DMS79 treated with DMSO at 0.1 percent for 48 hours (cell line): Measurements from ENCODE around the gene SNRPB.
A peak's percentile ranks its signal among the peaks of the same experiment; 100 is the strongest.

Experiments used
- DNase-seq: peaks from one replicate; lab custom pipeline; 2025; lab: John Stamatoyannopoulos, UW

The SNRPB gene

DNA sequence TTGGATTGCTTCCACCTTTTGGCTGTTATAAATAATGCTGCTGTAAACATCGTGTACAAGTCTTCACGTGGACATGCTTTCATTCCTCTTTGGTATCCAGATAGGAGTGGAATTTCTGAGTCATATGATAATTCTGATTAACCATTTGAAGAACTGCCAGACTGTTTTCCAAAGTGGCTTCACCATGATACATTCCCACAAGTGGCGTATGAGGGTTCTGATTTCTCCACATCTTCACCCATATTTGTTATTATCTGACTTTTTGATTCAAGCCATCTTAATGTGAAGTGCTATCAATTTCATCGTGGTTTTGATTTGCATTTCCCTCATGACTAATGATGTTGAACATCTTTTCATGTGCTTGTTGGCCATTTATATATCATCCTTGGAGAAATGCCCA, 2.9 kb upstream of the SNRPB start:
- DNase-seq, result no peak

- DNase-seq, result peak; percentile 30
These were observed 582 bp downstream of the SNRPB start for GRCh38 chr20:2469991-2470422.

GRCh38 chr20:2468581-2469407, 1.8 kb downstream of the SNRPB start:
- no peak for DNase-seq

GRCh38 chr20:2467412-2467811, 3.2 kb downstream of the SNRPB start:
- no peak for DNase-seq

GRCh38 chr20:2465100-2465499, 5.5 kb downstream of the SNRPB start:
- no peak for DNase-seq

DNA sequence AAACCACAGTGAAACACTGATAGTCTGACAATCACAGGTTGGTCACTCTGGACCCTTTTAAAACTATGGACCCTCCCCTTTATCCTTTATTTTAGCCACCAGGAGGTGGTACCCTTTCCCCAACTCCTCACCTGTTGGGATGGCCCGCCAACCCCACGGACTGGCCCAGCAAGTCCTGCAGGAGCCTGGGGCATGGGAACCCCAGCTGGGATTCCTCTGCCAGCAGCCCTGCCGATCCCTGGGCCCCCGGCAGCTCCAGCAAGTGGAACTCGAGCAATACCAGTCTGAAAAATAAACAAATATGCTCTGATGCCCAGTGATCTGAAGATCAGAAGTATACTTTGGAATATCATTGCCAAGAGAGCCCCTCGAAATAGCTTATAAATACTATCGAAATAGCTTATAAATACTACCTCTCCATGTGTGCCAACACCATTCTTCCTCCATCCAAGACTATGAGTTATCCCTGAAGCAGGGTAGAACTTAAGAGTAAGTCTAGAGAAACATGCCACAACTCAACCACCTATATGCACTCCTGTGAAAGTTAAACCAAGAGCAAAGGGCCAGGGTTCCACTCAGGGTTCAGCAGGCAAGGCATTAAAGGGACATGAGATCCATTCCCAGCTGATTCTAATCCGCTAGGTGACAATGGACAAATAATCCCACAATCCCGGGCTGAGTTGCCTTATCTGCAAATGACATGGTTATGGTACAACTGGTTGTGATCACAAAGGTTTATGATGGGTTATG, 6.8 kb downstream of the SNRPB start:
- no peak for DNase-seq

- DNase-seq, result no peak
These were observed 8.1 kb downstream of the SNRPB start for GRCh38 chr20:2462484-2462883.

GRCh38 chr20:2460752-2461424, 9.7 kb downstream of the SNRPB start:
- no peak for DNase-seq

DNA sequence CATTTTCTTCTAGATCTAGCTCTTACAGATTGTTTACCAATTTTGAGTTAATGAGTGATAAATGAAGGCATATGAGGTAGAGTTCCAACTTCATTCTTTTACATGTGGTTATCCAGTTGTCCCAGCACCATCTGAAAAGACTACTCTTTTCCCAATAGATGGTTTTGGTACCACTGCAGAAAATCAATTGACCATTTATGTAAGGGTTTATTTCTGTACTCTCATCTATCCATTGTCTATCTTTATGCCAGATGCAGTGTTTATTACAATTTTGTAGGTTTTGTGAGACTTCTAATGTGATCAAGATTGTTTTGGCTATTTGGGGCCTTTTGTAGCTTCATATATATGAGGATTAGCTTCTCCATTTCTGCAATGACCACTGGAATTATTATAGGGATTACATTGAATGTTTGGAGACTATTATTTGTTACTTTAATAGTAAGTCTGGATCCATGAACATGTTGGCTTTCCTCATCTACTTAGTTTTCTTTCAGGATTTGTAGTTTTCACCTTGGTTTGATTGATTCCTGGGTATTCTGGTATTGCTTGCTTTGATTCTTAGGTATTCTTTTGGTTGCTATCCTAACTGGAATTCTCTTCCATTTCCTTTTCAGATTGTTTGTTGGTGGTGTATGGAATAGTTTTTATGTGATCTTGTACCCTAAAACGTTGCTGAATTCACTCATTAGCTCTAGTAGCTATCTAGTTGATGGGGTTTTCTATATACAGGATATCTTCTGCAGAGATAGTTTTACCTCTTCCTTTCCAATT, 10.4 kb downstream of the SNRPB start:
- DNase-seq, result no peak

GRCh38 chr20:2458919-2459499, 11.6 kb downstream of the SNRPB start:
- DNase-seq, result no peak

- no peak for DNase-seq
These were observed 14.7 kb downstream of the SNRPB start for GRCh38 chr20:2455771-2456497.

DNA sequence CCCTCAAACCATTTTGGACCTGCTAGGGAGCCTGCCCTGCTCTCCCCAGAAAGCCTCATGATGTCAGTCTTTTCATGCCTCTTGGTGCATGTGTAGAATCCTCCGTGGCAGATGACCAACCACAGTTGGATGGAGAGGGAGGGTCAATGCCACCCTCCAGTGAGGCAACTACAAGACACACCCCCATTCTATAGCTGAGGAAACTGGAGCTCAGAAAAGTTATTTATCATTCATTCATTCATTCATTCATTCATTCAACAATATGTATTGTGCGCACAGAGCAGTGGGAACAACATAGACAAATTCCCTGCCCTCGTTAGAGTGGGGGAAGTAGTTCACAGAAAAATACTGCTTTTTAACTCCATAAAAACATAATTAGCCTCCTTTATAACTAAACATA, 16.8 kb downstream of the SNRPB start:
- no peak for DNase-seq

DNA sequence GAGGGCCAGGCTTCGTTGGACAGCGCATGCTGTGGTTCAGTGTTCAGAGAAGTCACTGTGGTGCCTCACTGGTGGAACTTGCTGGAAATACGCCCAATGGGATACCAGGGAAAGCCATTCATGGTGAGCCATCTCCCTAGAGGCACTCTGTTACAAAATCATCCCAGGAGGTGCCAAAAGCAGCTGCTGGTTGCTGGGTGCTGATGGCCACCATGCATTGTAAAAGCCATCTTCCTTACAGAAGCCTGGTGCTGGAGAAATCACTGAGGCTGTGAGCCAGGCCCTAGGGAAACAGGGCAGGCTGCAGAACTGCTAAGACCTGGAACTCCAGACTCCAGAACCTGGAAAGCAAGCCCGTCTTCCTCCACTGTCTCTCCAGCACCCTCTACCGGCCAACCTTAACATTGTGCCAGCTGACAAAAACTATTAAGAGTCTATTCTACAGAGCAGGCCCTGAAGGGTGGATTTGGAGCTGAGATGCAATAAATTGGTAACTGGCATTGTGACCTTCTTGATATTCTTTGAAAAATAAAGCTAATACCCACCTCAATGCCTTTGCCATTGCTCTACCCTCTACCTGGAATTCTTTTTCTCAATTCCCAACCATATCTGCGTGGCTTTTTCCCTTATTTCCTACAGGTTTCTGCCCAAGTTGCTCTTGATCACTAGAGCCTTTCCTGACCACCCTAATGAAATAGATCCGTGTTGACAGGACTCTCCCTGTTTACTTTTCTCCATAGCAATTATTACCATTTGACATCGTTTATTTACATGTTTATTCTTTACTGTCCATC, 18.5 kb downstream of the SNRPB start:
- peak; percentile 17 for DNase-seq

DNA sequence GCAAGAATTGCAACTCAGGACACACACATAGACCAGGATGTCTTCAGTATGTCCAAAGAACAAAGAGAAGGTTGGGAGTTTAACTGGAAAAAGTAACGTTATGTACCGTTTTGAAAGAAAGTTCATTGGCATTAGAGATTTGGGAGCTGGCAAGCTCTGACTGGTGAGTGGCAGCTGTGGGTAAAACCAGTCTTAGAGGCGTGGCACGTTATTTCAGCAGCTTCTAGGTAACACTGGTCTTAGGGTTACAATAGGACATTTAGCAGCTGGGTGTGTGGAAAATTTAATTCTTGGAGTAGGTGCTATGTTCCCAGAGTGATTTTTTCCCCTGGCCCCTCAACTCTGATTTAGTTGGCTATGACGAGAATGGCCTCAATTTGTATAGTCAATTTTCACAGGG, 19.2 kb downstream of the SNRPB start:
- no peak for DNase-seq

DNA sequence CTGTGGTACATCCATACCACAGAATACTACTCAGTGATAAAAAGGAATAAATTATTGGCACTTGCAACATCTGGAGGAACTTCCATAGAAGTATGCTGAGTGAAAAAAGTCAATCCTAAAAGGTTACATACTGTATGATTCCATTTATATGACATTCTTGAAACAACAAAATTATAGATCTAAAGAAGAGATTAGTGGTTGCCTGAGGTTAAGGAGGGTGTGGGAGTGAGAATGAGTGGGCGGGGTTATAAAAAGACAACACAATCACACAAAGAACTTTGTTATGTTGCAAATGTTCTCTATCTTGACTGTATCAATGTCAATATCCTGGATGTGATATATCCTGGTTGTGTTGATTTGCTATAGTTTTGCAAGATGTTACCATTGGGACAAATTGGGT, 21.2 kb downstream of the SNRPB start:
- DNase-seq, result no peak

- no peak for DNase-seq
These were observed 23.7 kb downstream of the SNRPB start for GRCh38 chr20:2446845-2447244.

GRCh38 chr20:2431185-2431584, 39.4 kb downstream of the SNRPB start:
- DNase-seq, result no peak

DNA sequence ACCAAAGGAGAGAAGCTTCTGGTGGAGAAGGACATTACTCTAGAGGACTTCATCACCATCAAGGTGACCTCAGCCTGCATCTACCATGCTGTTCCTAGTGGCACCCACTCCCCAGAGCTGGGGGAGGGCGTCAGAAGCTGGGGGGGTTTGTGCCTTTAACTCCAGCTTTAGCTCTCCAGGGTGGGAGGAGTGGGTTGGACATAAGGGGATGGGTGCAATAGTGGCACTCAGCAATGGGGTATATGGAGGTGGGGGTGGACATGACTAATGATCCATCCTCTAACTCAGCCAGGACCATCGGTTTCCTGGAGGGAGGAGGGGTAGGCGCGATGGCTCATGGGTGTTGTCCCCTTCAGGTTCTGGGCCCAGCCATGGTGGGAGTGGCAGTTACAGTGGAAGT, 40.1 kb downstream of the SNRPB start:
- DNase-seq, result no peak

- DNase-seq, result no peak
These were observed 41.5 kb downstream of the SNRPB start for GRCh38 chr20:2429051-2429450.

- DNase-seq, result no peak
These were observed 49.3 kb downstream of the SNRPB start for GRCh38 chr20:2421247-2421646.
